AG09309 (cell line): ENCODE measurements around the gene APOC1.

Experiments used
- DNase-seq: peaks from one replicate; pipeline ENCODE4 v3.0.0-alpha.2; 2010; ENCODE audit warnings: low read depth
- H3K4me3 ChIP-seq: 2 replicates; pipeline ENCODE4 v1.5.1; 2011; ENCODE audit warnings: mild to moderate bottlenecking, low read depth, low read length, moderate library complexity; ENCODE audit not compliant: control insufficient read depth
- CTCF ChIP-seq: IDR thresholded peaks from 2 replicates; pipeline ENCODE4 v1.5.1; 2011; ENCODE audit warnings: mild to moderate bottlenecking, low read depth, low read length, inconsistent platforms; ENCODE audit not compliant: insufficient read depth, control insufficient read depth; ENCODE audit errors: missing control alignments

The APOC1 gene

GRCh38 chr19:44914433-44915206, at the start of gene APOC1:
APOC1 (plus strand) TSS chr19:44914608; CDS start chr19:44914892, 284 bp downstream.
- DNase-seq, result peak; percentile 18
- peak within 1 kb of the TSS; percentile 43 for H3K4me3 ChIP-seq

DNA sequence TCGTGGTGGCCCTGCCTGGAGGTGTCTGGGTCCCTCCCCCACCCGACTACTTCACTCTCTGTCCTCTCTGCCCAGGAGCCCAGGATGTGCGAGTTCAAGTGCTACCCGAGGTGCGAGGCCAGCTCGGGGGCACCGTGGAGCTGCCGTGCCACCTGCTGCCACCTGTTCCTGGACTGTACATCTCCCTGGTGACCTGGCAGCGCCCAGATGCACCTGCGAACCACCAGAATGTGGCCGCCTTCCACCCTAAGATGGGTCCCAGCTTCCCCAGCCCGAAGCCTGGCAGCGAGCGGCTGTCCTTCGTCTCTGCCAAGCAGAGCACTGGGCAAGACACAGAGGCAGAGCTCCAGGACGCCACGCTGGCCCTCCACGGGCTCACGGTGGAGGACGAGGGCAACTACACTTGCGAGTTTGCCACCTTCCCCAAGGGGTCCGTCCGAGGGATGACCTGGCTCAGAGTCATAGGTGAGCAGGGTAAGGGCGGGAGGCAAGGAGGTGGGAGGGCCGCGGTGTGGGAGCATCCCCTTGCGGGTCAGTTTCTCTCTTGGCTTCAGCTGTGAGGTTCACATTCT, 49.1 kb upstream of the APOC1 start:
- H3K4me3 ChIP-seq, result no peak overlapping the region
- DNase-seq, result no peak
- TF ChIP-seq CTCF, result no peak

DNA sequence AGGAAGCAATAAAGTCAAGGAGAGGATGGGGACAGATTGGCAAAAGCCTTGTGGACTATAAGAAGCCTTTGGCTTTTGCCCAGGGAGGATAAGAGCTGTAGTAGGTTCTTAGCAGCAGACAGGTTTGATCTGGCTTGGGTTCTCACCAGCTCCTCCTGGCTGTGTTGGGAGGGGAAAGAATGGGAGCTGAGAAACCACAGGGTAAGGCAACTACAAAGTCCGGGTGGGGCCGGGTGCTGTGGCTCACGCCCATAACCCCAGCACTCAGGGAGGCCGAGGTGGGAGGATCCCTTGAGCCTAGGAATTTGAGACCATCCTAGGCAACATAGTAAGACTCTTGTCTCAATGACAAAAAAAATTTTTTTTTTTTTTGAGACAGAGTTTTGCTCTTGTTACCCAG, 47.7 kb upstream of the APOC1 start:
- TF ChIP-seq CTCF, result no peak
- DNase-seq, result no peak
- no peak overlapping the region for H3K4me3 ChIP-seq

- no peak for TF ChIP-seq CTCF
- no peak for DNase-seq
- H3K4me3 ChIP-seq, result no peak overlapping the region
Observed at GRCh38 chr19:44867578-44867977, 46.8 kb upstream of the APOC1 start.

- TF ChIP-seq CTCF, result no peak
- H3K4me3 ChIP-seq, result no peak overlapping the region
- DNase-seq, result no peak
Observed at GRCh38 chr19:44869733-44870470, 44.5 kb upstream of the APOC1 start.

GRCh38 chr19:44871809-44872208, 42.6 kb upstream of the APOC1 start:
- TF ChIP-seq CTCF, result no peak
- no peak for DNase-seq
- H3K4me3 ChIP-seq, result no peak overlapping the region

DNA sequence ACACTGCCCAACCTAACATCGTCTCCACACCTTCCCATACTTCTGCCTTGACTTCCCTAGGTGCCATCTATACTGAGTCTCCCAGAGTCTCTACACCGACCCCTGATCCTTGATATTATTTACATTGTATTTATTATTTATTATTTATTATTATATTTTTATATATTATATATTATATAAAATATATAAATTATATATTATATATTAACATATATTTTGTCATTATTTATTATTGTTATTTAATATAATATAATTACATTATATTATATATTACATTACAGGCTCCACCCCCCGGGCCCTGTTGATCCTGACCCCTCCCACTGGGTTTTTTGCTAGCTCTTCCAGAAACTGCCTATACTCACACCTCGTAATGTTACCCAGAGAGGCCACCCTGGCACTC, 41.7 kb upstream of the APOC1 start:
- H3K4me3 ChIP-seq, result no peak overlapping the region
- DNase-seq, result no peak
- TF ChIP-seq CTCF, result no peak
